GM20431 (cell line): Measurements from ENCODE around the gene CYYR1.
"Not testable (repeated sequence)": the region's sequence is repeated elsewhere in the genome, so short reads cannot be mapped to it uniquely, and the experiment has no call there.

ENCODE experiments used
- in situ Hi-C: fragments of 300-500 bp; cut with MseI, MboI; formaldehyde crosslinking; loops from one replicate; pipeline ENCODE4 v1.15.0; 2020; ENCODE audit warnings: low sequenced_read_pairs; ENCODE audit not compliant: unreplicated experiment

CYYR1 gene

GRCh38 chr21:26499495-26499894 is 73.6 kb downstream of the CYYR1 start:
- in situ Hi-C loops: no loop called here

- in situ Hi-C loops: no loop called here
Measured at GRCh38 chr21:26495283-26495849, 77.7 kb downstream of the CYYR1 start.

DNA sequence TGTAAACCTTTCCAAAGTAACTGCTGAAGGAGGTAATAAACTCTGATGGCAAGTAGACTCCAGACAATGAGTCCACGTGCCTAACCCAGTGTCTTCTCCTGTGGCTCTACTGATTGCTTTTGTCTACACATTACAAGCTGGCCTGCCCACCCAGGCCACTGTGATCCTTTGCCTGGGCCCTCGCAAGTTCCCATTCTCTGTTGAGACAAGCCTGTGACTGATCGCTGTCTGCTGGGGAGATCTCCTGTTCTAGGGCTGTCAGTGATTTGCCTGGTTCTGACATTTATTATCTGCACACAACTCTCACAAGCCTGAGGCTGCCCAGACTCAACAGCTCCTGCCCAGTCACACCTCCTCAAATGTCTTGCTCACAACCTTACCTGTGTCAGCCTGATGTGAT is 81.4 kb downstream of the CYYR1 start:
- in situ Hi-C loops: no loop called here

DNA sequence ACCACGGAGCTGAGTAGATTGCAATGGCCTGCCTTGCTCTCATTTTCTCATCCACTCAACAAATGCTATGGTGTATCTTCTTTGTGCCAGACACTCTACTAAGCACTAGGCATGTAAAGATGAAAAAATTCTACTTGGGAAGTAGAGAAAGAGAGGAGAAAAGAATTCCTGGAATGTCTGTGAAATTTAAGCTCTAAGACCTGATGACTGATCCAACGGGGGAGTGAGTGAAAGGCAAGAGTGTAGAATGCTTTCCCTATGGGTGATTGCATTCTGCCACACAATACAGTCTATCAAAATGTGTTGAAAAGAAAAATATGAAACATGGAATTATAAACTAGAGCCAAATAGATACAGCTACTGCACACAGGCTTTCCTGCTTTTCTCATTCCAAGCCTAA is 82.3 kb downstream of the CYYR1 start:
- in situ Hi-C loops: no loop called here

GRCh38 chr21:26489781-26490180 is 83.3 kb downstream of the CYYR1 start:
- in situ Hi-C loops: no loop called here

DNA sequence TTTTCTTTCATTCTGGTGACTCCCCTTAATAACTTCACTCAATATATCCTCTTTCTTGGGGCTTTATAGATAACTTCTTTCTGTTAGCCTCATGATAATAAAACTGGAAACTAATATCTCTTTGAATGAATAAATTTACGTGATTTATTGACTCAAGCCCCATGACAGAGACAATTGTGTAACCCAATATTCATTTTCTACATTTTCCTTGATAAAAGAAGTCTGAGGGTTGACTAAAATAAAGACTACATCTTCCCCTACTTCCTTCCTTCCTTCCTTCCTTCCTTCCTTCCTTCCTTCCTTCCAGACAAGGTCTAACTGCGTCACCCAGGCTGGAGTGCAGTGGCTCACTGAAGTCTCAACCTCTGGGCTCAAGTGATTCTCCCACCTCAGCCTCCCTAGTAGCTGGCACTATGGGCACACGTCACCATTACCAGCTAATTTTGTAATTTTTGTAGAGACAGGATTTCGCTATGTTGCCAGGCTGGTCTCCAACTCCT is 85.1 kb downstream of the CYYR1 start:
- in situ Hi-C loops: no loop called here

GRCh38 chr21:26473471-26473870 is 99.6 kb downstream of the CYYR1 start:
- in situ Hi-C loops: no loop called here

DNA sequence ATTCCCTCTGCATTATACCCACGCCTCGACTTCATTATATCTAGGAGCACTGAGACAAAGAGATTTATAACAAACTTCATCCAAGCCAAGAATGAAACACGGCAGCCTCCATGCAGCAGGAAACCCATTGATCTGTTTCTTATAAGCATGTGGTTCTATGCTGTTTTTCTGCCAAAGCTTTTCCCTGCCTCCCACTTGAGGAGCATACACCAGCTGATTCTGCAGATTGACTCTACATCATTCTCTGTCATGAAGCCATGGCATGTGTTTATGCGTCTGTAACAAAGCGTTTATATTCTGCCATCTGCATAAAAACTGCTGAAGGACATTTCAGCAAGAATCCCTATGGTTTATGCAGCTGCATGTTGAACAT is 102.0 kb downstream of the CYYR1 start:
- in situ Hi-C loops: no loop called here

GRCh38 chr21:26470351-26471098 is 102.6 kb downstream of the CYYR1 start:
- in situ Hi-C loops: no loop called here

DNA sequence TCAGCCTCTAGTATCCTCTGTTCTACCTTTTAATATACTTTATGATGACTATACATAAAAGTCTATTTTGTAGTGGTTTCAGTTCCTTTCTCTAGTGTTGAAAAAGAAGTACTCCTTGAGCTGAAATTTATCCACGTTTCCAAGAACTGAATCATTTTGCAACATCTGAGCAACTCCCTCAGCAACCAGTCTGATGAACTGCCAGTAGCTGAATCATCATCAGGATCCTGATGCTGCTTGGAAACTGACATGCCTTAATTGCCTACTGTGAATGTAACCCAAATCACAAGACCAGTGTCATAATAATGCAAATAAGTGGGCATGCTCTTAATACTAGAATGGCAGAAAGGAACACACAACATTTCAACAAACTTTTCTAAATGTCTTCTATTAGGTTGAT is 103.3 kb downstream of the CYYR1 start:
- in situ Hi-C loops: no loop called here

DNA sequence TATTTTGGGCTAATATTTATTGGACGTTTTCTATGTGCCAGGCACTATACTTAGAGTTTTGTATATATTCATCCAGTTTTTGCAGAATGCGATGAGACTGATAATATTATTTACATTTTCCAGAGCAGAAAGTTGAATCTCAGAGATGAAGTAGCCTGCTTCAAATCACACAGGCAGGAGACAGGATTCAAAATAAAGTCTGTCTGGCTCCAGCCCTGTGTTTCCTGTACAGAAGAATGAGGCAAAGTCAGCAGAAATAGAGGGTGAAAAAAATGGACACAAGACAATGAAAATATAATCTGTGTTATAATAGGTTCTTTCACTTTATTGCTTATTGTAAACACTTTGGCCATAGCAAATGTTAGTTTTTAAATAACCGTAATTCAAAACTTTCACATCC is 107.2 kb downstream of the CYYR1 start:
- in situ Hi-C loops: no loop called here

- in situ Hi-C loops: no loop called here
Measured at GRCh38 chr21:26461500-26461899, 111.6 kb downstream of the CYYR1 start.

DNA sequence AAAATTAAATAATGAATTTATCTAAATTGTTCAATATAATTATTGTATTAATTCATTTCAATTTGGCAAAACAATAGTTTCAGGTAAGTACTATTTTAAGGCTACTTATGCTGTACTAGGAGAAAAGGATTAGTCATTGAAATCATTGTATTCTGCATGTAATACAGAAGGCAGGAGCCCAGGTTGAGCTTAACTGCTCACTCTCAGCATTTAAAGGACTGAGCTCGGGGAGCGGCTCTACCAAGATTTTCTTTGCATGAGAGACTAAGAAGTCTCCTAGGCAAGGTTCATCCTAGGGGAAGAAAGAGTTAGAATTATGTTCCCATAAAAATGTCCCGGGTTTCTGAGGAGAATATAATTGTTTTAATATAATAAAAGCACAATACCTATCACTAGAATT is 112.5 kb downstream of the CYYR1 start:
- in situ Hi-C loops: no loop called here

DNA sequence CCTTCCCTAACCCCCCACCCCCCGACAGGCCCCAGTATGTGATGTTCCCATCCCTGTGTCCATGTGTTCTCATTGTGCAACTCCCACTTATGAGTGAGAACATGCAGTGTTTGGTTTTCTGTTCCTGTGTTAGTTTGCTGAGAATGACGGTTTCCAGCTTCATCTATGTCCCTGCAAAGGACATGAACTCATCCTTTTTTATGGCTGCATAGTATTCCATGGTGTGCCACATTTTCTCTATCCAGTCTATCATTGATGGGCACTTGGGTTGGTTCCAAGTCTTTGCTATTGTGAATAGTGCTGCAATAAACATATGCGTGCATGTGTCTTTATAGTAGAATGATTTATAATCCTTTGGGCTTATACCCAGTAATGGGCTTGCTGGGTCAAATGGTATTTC is 114.2 kb downstream of the CYYR1 start:
- in situ Hi-C loops: not testable (repeated sequence)

- in situ Hi-C loops: no loop called here
Measured at GRCh38 chr21:26457817-26458216, 115.3 kb downstream of the CYYR1 start.

- in situ Hi-C loops: no loop called here
Measured at GRCh38 chr21:26453267-26453666, 119.8 kb downstream of the CYYR1 start.

DNA sequence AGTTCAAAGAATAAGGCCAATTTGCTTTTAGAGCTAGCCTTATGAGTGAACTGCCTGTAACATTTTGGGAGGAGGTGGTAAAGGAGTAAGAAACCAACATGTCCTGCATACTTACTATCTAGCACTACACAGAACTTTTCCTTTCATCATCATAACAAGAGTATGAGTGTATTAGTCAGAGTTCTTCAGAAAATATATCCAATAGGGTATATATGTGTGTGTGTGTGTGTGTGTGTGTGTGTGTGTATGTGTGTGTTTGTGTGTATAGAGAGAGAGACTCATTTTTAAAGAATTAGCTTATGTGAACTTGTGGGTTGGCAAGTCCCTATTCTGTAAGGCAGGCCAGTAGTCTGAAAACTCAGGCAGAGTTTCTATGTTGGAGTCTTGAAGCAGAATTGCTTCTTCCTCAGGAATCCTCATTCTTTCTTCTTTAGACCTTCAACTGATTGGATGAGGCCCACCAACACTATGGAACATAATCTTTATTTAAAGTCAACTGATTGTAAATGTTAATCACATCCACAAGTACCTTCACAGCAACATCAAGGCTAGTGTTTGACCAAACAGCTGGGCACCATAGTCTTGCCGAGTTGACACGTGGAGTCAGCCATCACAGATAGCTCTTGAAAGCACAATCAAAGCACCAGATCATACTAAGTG is 121.9 kb downstream of the CYYR1 start:
- in situ Hi-C loops: no loop called here

- in situ Hi-C loops: no loop called here
Measured at GRCh38 chr21:26449161-26449560, 123.9 kb downstream of the CYYR1 start.

- in situ Hi-C loops: no loop called here
Measured at GRCh38 chr21:26448751-26449150, 124.3 kb downstream of the CYYR1 start.

- in situ Hi-C loops: no loop called here
Measured at GRCh38 chr21:26447932-26448475, 125.1 kb downstream of the CYYR1 start.

GRCh38 chr21:26445440-26445839 is 127.6 kb downstream of the CYYR1 start:
- in situ Hi-C loops: no loop called here
